ENCODE measurements around the gene RASA3.
"Not testable (repeated sequence)": the region's sequence is repeated elsewhere in the genome, so short reads cannot be mapped to it uniquely, and the experiment has no call there.

Gene RASA3

DNA sequence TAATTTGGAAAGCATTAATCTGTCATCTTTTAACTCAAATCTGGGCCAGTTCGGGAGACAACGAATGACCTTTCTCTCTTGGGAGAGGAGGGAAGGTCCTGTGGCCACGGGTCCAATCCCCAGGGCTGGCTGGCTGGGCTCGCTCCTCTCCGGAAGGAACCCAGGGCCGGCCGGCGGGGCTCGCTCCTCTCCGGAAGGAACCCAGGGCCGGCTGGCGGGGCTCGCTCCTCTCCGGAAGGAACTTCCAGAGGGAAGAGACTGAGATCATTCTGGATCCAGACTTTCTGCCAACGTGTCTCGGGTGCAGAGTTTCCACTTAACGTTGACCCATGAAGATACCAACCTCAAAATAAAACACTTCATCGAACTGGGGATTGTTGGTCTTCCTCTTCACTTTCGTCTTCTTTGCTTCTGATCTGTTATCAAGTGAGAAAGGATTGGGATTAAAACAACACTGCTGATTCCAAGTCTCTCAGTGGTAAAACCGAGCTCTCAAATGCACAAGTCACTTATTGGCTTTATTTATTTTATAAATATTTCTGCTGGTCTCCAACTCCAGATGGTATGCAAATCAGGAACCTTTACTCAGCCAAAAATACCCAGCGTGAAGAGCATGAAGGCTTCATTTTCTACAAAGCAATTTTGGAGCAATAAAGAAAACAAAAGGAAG lies 105.2 kb downstream of the RASA3 start:
- no peak for DNase-seq

DNA sequence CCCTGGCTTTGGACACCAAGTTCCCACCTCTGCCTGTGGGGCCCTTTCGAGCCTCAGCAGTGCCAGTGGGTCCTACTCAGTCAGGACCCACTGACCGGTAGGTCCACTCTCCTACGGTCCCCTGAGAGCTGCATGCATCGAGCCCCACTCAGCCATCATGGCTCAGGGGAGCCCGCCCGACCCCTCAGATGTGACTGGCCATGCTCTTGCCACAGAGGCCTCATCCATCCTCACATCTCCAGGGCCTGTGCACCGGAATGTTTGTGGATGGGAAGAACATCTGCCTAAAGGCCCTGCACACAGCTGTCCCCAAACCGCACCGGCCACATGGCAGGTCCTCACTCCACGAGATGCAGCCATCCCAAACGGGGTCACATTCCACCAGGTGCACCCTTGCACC lies 105.9 kb downstream of the RASA3 start:
- no peak for DNase-seq

DNA sequence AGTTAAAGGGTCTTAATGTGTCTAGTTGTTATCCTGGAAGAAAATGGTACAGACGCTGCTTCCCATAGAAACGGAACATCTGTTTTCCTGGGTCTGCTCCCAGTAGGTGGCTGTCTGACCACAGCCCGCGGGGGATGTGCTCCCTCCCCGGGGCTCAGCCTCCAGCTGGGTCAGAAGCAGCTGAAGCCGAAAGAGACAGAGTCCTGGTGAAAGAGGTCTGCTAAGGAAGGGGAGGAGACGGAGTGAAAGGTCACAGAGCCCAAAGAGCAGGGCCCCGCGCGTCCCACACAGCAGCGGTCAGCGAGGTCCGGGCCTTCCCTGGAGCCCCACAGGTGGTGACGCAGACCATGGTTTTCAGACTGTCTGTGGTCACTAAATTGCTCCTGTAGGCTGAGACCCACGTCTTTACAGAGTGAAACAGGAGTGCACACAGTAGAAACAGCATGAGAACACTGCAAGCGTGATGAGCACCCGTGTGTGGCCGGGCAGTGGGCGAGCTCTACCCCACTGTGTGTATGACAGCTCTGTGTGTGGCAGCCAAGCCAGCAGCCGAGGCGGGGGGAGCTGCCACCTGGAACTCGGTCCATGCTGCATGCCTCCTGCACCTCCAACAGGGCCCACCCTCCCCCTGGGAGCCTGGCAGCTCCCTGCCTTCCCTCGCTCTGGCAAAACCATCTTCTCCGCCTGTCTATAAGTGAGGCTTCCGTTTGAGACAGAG lies 106.5 kb downstream of the RASA3 start:
- no peak for DNase-seq

DNA sequence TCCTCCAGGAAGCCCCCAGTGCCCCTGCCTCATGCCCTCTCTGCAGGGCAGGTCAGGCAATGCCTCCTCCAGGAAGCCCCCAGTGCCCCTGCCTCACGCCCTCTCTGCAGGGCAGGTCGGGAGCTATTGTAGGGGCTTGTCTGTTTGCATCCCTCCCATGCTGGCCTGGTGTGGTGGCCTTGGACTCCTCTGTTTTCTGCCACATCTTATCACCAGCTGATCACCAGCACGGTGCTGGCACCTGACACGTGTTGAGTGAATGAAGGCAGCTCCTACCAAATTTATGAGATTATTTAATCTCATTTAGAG lies 107.1 kb downstream of the RASA3 start:
- DNase-seq = no peak

DNA sequence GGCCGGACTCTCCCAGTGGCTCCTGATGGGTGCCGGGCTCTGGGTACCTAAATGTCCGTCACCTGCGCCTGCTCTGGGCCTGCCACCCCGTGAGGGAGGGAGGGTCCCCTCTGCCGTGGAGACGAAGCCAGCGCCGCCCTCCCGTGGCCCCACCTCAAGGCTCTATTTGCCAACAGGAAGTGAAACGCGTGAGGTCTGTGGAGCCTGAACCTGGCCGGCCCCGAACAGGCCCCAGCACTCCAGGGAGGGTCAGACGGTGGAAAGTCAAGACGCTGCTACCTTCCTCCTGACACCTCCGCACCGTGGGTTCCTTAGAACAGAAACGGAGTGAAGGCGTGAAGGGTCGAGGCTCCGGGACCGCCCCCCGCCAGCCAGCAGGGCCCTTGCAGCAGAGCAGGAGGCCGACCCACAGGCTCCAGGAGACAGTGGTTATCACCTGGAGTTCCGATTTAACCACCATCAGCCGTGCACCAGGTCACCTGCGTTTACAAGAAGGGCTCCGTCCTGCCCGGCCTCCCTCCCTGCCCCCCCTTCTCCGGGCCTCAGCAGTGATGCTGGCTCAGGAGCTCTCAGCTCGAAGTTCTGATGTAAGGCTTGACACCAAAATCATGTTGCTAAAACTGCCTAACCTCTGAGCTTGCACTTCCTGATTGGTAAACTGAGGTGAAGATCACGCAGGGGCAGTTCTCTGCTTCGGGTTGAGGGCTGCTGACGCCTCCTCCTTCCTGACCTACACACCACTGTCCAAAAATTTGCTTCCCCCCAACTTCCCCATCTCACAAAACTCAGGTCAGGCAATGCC lies 107.6 kb downstream of the RASA3 start:
- no peak for DNase-seq

DNA sequence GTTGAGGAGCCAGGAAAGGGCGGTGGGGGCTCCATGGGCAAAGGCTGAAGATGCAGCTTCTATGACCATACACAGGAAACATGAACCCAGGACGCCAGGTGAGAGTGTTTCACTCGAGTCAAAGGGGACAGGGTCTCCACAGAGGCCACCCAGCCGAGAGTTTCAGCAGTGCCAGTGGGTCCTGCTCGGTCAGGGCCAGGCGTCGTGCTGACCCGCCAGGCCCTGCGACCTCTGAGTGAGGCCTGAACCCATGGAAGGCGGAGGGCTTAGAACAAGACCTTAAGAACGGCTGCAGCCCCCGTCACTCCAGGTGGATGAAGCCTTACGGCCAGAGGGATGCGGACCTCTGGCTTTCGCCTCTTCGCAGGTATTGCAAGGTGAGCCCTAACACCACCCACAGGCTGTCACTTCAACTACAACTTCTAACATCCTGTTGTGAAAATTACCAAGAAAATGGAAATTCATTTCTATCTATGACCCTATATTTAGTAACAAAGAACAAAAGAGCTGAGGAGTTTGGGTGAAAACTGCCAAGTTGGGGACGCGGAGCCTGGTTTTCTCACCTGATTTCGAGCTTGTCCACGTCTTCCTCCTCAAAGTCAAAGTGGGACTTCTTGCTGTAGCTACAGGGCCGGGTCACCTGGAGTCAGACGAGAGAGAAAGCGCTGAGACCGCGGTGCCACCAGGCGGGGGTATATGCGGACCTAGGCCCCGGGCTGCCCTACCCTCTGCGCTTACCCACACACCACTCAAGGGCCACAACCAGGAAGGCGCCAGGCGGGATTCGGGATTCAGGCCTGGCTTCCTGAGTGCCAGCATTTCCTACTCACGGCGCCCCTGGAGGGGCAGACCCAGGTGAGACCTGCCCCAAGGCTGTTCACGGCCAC lies 108.5 kb downstream of the RASA3 start:
- no peak for DNase-seq

DNA sequence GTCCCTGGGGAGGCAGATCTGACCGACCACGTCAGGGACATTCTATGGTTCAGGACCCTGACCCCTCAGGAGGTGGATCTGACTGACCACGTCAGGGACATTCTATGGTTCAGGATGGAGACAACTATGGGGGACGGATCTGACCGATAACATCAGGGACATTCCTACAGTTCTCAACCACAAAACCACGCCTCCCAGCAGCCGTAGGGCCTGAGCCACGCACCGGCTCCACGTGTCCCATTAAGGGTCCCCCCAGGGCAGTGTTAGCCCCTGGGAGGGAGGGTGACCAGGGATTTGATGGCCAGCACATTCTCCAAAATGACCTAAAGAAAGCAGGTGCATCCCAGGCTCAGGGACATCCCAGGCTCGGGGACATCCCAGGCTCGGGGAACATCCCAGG lies 109.5 kb downstream of the RASA3 start:
- no peak for DNase-seq

DNA sequence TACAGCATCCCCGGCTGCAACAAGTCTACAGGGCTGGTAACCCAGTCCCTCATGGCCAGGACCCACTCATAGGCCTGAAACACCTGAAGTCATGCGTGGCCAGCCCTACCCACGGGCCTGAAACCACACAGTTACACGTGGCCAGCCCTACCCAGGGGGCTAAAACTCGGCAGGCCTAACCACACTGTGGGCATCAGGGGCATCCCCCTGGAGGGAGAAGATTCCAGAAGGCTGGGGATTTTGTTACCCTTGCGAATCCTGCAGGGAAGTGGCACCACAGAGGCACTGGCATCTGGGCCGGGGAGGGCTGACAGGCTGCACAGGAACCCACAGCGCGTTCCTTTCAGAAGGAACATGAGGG lies 110.1 kb downstream of the RASA3 start:
- no peak for DNase-seq

DNA sequence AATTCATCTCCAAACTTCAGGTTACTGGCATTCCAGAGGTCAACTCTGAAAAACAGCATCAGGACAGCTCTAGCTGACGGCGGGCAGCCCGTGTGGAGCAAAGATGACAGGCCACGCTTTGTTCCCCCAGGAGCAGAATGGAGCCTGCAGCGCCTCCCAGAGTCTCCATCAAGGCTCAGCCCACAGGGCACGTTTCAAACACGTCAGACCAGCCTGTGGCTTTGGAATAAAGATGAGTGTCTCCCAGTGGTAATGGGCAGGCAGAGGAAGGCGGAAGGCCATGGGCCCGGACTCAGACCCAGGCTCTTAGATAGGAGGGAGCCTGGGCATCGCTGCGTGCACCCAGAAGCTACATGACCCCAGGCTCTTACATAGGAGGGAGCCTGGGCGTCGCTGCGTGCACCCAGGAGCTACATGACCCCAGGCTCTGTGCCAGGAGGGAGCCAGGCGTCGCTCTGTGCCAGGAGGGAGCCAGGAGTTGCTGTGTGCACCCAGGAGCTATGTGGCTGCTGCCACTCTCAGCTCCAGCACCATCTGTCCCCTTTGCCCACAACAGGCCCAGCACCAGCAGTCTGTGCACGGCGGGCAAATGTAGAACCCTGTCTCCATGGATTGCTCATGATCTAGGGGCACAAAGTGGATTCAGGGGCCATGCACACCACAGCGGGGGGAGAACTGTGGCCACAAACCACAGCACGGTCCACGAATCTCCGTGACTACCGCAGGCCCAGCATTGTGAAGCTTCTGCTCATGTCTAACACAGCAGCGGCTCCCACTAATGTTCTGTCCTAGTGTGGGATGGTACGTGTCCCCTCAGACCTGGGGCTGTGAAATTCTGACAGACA lies 110.7 kb downstream of the RASA3 start:
- no peak for DNase-seq

DNA sequence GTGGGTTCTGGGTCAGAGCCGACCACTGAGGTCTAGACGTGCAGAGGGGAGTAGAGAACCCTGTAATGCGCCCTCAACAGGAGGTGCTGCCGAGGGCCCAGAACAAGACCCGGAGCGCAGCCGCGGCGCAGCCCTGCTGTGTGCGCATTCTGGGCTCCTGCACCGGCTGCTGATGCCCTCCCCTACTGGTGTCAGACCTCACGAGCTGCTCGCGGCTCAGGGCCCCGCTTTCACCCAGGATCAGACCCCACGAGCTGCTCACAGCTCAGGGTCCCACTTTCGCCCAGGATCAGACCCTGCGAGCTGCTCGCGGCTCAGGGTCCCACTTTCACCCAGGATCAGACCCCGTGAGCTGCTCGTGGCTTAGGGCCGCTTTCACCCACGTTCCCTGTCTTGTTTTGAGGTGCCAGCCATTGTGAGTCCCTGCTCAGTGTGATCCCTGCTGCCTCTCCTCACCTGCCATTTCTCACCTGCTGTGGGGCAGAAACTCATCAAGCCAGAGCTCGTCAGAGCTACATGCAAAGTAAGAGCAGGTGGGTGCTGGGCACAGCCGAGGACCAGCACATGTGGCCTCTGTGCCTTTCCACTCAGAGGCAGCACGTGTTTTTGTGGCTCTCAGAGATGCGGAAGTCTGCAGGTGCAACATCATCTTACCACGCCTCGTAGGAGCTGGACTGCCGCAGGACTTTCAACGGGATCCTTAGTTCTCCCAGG lies 111.5 kb downstream of the RASA3 start:
- no peak for DNase-seq

DNA sequence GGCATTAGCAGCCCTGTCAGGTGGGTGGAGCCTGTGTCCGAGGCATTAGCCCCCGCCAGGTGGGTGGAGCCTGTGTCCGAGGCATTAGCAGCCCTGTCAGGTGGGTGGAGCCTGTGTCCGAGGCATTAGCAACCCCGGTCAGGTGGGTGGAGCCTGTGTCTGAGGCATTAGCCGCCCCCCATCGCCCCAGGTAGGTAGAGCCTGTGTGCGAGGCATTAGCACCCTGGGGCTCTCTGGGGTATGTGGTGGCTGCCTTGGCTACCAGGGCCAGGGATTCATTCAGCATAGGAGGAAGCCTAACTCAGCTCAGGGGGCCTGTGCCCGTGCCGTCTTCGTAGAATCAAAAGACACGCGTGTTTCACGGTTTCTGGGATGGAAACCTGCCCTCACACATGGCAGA lies 112.3 kb downstream of the RASA3 start:
- not testable (repeated sequence) for DNase-seq

DNA sequence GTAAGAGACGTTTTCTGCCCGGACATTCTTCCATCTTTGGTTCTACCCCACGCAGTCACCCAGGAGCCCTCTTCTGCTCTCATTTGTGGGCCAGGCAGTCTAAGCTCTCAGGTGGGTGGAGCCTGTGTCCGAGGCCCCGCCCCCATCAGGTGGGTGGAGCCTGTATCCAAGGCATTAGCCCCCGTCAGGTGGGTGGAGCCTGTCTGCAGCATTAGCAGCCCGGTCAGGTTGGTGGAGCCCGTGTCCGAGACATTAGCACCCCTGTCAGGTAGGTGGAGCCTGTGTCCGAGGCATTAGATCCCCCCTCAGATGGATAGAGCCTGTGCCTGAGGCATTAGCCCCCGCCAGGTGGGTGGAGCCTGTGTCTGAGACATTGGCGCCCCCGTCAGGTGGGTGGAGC lies 113.1 kb downstream of the RASA3 start:
- DNase-seq = peak; percentile 43

DNA sequence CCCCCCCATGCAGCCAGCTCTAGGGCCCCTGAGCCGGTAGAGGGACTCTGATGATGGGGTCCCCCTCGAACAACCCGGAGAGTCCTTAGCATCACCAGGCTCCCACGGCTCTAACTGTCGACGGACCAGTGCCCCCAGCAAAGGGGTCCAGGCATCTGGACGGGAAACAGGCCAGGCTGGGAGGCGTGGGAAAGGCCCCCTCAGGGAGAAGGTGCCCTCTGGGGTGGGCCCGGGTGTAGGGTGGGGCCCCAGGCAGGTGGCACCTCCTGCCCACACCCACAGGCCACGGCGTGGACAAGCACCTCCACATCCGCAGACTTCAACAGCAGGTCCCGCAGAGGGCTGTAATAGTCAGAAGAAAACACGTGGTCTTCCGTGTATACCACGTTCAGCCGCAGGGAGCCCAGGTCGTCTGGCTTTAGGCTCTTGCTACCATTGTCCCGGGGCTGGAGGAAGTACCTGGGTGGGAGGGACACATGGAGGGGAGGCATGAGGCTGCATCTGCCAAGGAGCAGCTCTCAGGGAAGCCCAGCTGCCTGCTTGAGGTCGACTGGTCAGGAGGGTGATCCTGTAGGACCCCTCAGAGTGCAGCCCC lies 113.9 kb downstream of the RASA3 start:
- DNase-seq = no peak

DNA sequence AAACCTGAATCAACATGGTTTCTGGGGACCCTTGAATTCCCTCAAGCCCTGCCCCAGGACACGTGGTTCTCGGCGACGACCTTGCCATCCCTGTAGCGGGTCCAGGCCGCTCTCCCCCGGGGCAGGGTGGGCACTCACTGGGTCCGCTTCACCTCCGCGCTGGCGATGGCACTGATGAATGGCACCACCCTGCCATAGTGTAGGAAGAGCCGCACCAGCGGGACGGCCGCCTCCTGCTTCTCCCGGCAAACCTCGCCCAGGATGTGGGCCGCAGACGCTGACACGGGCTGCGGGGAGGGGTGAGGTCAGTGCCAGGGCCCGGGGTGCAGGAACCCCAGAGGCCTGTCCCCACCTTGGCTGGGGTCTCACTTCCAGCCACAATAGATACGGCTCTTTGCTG lies 114.5 kb downstream of the RASA3 start:
- DNase-seq = no peak

DNA sequence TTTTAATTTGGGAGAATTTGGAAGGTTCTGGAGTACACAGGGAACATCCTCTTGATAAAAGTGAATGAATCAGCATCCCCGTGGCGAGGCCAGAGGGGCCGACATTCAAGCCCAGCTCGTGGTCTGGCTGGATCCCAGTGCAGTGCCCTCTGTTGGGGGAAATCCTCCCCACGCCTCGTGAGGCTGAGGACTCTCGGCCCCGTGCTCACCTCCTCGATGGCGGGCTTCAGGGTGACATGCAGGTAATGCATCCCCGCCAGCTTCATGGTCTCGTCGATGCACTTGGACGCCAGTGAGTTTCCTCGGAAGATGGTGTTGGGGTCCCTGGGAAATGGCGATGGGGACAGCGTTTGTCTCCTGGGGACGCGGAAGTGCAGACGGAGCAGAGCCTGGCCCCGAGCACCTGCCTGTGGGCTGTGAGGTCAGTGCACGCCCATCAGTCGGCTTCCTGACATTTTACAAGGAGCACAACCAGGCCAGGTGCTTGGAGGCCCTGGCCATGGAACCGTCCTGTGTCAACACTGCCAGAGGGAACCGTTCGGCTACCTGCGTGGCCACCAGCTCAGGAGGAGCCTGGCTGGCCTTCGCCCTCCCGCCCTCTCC lies 115.3 kb downstream of the RASA3 start:
- DNase-seq = no peak

DNA sequence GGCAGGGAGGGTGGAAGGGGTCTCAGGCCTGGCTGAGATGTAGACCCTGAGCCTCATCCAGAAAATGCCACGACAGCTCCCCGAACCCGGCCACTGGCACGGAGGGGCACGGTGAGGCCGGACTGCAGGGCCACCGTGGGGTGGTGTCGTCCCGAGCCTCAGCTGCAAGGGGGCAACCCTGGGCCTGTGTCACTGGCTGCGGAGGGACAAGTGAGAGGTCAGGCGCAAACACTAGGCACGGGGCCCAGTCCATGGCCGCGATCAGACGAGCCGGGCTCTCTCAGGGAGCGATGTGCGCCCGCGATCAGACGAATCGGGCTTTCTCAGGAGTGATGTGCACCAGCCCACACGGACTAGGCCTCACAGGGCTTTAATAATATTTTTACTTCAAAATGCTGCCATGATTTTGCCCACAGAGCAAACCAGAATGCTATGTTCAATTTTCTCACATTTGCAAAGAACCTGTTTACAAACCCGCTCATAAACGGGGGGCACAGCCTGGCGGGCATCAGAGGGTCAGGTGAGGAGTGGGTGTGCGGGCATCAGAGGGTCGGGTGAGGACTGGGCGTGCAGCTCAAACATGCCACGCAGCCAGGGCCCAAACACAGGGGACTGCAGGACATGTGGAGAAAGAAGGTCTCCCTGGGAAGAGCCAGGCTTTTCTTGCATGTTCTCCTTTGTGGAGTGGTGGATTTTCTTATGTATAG lies 115.9 kb downstream of the RASA3 start:
- DNase-seq = no peak

DNA sequence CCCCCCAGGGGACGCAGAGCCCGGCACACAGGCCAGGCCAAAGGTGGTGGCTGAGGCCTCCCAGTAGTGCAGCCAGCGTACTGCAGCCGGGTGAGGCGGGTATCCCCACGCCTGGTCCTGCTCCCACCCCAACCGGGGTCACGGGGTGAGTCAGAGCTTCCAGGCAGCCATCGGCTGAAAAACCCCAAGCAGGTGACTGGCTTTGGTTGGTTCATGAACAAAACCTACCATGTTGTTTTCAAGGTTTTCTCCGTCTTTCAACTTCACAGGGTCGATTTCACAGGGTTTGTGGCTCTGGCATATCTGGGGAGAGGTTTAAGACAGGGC lies 116.5 kb downstream of the RASA3 start:
- DNase-seq = no peak

DNA sequence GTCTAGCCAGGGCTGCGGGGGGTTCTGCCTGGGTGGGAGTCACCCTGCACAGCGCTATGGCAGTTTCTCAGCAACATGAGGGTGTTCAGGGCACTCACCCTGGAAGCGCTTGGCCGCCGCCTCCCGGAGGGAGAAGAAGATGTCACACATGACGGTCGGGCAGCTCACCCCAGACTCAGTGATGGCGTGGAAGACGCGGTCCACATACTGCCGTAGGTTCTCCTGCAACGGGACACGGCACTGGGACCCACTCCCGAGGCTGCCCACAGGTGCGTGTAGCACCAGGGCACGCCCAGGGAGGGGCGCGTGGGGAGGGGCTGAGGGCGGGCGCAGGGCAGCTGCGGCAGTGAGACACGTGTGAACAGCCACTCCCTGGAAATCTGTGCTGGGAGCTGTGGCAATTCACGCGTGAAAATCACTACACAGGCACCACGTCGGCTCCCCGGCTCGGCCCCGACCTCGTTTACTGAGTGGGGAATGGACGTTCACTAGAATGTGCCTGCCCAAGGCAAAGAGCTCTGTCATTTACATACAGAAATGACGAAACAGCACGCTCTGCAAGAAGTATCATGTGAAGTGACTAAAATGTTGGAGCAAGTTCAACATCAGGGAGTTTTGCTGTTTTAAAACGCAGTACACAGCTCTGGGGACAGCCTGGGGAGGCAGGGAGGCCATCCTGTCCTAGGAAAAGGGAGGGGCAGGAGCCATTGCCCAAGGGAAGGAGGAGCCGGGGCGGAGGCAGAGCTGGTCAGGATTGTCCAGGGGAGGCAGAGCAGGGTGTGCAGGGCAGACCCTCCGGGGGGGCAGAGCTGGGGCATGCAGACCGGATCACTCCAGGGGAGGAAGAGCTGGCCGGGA lies 117.1 kb downstream of the RASA3 start:
- DNase-seq = no peak

DNA sequence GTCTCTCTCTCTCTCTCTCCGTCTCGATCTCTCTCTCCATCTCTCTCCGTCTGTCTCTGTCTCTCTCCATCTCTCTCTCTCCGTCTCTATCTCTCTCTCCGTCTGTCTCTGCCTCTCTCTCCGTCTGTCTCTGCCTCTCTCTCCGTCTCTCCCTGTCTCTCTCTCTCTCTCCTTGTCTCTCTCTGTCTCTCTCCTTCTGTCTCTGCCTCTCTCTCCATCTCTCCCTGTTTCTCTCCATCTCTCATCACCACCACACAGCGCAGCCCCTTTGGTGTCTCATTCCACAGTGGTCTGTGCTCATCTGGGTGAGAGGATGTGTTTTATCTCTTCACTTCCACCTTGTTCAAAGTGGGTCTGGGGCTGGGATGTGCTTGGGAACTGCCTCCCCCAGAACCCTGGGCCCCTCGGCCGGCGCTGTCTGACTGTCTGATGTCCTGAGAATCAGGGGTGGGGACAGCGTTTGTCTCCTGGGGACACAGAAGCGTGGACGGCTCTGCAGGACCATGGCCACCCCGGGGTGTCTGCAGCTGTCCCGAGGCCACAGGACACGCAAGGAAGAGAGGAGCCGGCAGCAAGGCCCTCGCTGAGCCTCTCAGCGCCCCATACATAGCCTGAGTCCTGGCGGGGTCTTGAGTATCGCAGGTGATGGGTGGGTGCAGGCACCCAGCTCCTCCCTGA lies 118.3 kb downstream of the RASA3 start:
- no peak for DNase-seq
